Tibial nerve (tissue), 3 donors: Measurements from ENCODE around the gene IRF4.

Experiments used
- POLR2A ChIP-seq, 2 donors: fragments of 450-650 bp; IDR thresholded peaks; one replicate each; pipeline ENCODE4 v1.6.1; 2017; ENCODE audit warnings: antibody characterized with exemption in 2 of 2, mild to moderate bottlenecking in 2 of 2, moderate library complexity in 2 of 2
- TF ChIP-seq, protein P1 (sequence below), 5 experiments: fragments of 200-600 bp in 3 of 5; fragments of 450-650 bp in 2 of 5; sonication (generic) in 3 of 5; IDR thresholded peaks; one replicate each; pipeline ENCODE4 v1.5.1; 2016 to 2019; ENCODE audit warnings: antibody characterized with exemption in 5 of 5, mild to moderate bottlenecking in 3 of 5, moderate library complexity in 2 of 5

DNA sequence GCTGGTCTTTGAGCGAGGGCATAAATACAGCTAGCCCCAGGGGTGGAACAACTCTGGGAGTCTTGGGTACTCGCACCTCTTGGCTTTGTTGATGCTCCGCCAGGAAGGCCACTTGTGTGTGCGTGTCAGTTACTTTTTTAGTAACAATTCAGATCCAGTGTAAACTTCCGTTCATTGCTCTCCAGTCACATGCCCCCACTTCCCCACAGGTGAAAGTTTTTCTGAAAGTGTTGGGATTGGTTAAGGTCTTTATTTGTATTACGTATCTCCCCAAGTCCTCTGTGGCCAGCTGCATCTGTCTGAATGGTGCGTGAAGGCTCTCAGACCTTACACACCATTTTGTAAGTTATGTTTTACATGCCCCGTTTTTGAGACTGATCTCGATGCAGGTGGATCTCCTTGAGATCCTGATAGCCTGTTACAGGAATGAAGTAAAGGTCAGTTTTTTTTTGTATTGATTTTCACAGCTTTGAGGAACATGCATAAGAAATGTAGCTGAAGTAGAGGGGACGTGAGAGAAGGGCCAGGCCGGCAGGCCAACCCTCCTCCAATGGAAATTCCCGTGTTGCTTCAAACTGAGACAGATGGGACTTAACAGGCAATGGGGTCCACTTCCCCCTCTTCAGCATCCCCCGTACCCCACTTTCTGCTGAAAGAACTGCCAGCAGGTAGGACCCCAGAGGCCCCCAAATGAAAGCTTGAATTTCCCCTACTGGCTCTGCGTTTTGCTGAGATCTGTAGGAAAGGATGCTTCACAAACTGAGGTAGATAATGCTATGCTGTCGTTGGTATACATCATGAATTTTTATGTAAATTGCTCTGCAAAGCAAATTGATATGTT, 19.2 kb downstream of the IRF4 start:
- TF ChIP-seq, protein P1, sequence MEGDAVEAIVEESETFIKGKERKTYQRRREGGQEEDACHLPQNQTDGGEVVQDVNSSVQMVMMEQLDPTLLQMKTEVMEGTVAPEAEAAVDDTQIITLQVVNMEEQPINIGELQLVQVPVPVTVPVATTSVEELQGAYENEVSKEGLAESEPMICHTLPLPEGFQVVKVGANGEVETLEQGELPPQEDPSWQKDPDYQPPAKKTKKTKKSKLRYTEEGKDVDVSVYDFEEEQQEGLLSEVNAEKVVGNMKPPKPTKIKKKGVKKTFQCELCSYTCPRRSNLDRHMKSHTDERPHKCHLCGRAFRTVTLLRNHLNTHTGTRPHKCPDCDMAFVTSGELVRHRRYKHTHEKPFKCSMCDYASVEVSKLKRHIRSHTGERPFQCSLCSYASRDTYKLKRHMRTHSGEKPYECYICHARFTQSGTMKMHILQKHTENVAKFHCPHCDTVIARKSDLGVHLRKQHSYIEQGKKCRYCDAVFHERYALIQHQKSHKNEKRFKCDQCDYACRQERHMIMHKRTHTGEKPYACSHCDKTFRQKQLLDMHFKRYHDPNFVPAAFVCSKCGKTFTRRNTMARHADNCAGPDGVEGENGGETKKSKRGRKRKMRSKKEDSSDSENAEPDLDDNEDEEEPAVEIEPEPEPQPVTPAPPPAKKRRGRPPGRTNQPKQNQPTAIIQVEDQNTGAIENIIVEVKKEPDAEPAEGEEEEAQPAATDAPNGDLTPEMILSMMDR (IDR thresholded peaks at IDR 0.05): no peak
- TF ChIP-seq POLR2A (IDR thresholded peaks at IDR 0.05): no peak
